H1 (cell line): Measurements from ENCODE around the gene INTS7. TPM values are rescaled to one million over a fixed set of nuclear protein-coding genes. Genes with fewer than 3 reads are reported as not detected.

Source experiments
- CTCF ChIA-PET: fragments of 300-600 bp; sonication (Branson Sonifier 250); formaldehyde crosslinking; loops from one replicate; lab custom pipeline; 2021; ENCODE audit not compliant: partially characterized antibody; lab: Charles Lee
- POLR2A ChIA-PET: fragments of 300-600 bp; sonication (Branson Sonifier 250); formaldehyde crosslinking; loops from one replicate; lab custom pipeline; 2021; ENCODE audit warnings: inconsistent platforms; ENCODE audit not compliant: partially characterized antibody; lab: Charles Lee
- DNase-seq, 2 experiments: peaks; one replicate each; pipeline versions ENCODE4 v3.0.0 to v3.0.0-alpha.2; 2010 to 2022; ENCODE audit warnings: low spot score in 2 of 2, low read depth in 1 of 2, mixed read lengths in 1 of 2
- FAIRE-seq: peaks from 2 replicates; lab custom pipeline; 2011; peaks lifted over from hg19 to GRCh38; lab: Jason Lieb, UNC
- H2AFZ ChIP-seq: 2 replicates; pipeline ENCODE4 v1.8.1; 2012; ENCODE audit warnings: low read length, inconsistent platforms
- H2AK5ac ChIP-seq: 2 replicates; pipeline ENCODE4 v1.6.1; 2013; ENCODE audit warnings: low read depth, low read length
- H2BK120ac ChIP-seq: replicated peaks from 2 replicates; pipeline ENCODE3; 2013; ENCODE audit warnings: low read depth, low read length, inconsistent platforms
- H2BK12ac ChIP-seq: 2 replicates; pipeline ENCODE4 v1.6.1; 2013; ENCODE audit warnings: low read depth, low read length
- H2BK15ac ChIP-seq: 2 replicates; pipeline ENCODE4 v1.6.1; 2013; ENCODE audit warnings: low read length
- H2BK20ac ChIP-seq: 2 replicates; pipeline ENCODE4 v1.6.1; 2013; ENCODE audit warnings: low read length
- H2BK5ac ChIP-seq: 2 replicates; pipeline ENCODE4 v1.6.1; 2013; ENCODE audit warnings: low read depth, low read length
- H3K14ac ChIP-seq: 2 replicates; pipeline ENCODE4 v1.6.1; 2013; ENCODE audit warnings: inconsistent platforms; ENCODE audit not compliant: insufficient read length
- H3K18ac ChIP-seq: 2 replicates; pipeline ENCODE4 v1.6.1; 2013; ENCODE audit warnings: low read length; ENCODE audit errors: extremely low read depth
- H3K23ac ChIP-seq: 2 replicates; pipeline ENCODE4 v1.6.1; 2013; ENCODE audit warnings: inconsistent platforms; ENCODE audit not compliant: insufficient read length
- H3K23me2 ChIP-seq: 2 replicates; pipeline ENCODE4 v1.6.1; 2013; ENCODE audit warnings: low read depth, low read length
- H3K27ac ChIP-seq: 2 replicates; pipeline ENCODE4 v1.6.1; 2011; ENCODE audit warnings: low read depth, low read length, inconsistent platforms
- H3K27me3 ChIP-seq, 4 experiments: replicated peaks in 1 of 4; 1 replicate in 1 of 4; 2 replicates in 3 of 4; pipeline versions ENCODE4 v1.6.1 to v1.8.1; 2011 to 2013; ENCODE audit warnings: low read length in 3 of 4, mild to moderate bottlenecking in 3 of 4, inconsistent platforms in 2 of 4, mixed read lengths in 2 of 4, moderate library complexity in 1 of 4; ENCODE audit not compliant: control insufficient read depth in 3 of 4, insufficient read depth in 3 of 4; ENCODE audit errors: extremely low read depth in 1 of 4
- H3K36me3 ChIP-seq, 4 experiments: 2 replicates each; pipeline versions ENCODE4 v1.6.1 to v1.8.1; 2011 to 2013; ENCODE audit warnings: mild to moderate bottlenecking in 4 of 4, low read length in 3 of 4, moderate library complexity in 2 of 4, control low read depth in 1 of 4, inconsistent platforms in 1 of 4; ENCODE audit not compliant: insufficient read depth in 4 of 4, control insufficient read depth in 2 of 4
- H3K4ac ChIP-seq: replicated peaks from 2 replicates; pipeline ENCODE3; 2013; ENCODE audit warnings: low read length, low read depth, mixed read lengths, inconsistent platforms; ENCODE audit not compliant: insufficient read length
- H3K4me1 ChIP-seq, 4 experiments: replicated peaks in 1 of 4; 1 replicate in 1 of 4; 2 replicates in 3 of 4; pipeline versions ENCODE4 v1.6.1 to v1.8.1; 2011 to 2013; ENCODE audit warnings: low read length in 3 of 4, inconsistent platforms in 2 of 4, mixed read lengths in 1 of 4; ENCODE audit not compliant: insufficient read depth in 4 of 4, control insufficient read depth in 3 of 4
- H3K4me2 ChIP-seq, 2 experiments: 2 replicates each; pipeline versions ENCODE4 v1.6.1 to v1.8.1; 2011 to 2013; ENCODE audit warnings: low read depth in 2 of 2, low read length in 2 of 2, control low read depth in 1 of 2, inconsistent platforms in 1 of 2, mild to moderate bottlenecking in 1 of 2; ENCODE audit not compliant: insufficient read depth in 1 of 2
- H3K4me3 ChIP-seq, 4 experiments: fragments of 200-600, 300-600 bp in 1 of 4; sonication (generic), shearing (Covaris generic), sonication (Bioruptor Twin) in 1 of 4; 2 replicates each; pipeline versions ENCODE4 v1.5.1 to v1.8.1; 2011 to 2016; ENCODE audit warnings: low read length in 4 of 4, low read depth in 3 of 4, control low read depth in 2 of 4, inconsistent platforms in 2 of 4, mild to moderate bottlenecking in 2 of 4, mixed read lengths in 1 of 4, moderate library complexity in 1 of 4; ENCODE audit not compliant: insufficient read depth in 2 of 4; ENCODE audit errors: extremely low read depth in 1 of 4
- H3K56ac ChIP-seq: replicated peaks from 2 replicates; pipeline ENCODE3; 2013; ENCODE audit warnings: low read depth, mild to moderate bottlenecking, mixed read lengths, low read length, inconsistent platforms; ENCODE audit not compliant: insufficient read length
- H3K79me1 ChIP-seq: 2 replicates; pipeline ENCODE4 v1.6.1; 2013; ENCODE audit warnings: low read depth, low read length, control low read depth
- H3K79me2 ChIP-seq, 2 experiments: 2 replicates each; pipeline versions ENCODE4 v1.6.1 to v1.8.1; 2012 to 2013; ENCODE audit warnings: low read length in 2 of 2, mild to moderate bottlenecking in 2 of 2, inconsistent platforms in 1 of 2; ENCODE audit not compliant: insufficient read depth in 2 of 2, control insufficient read depth in 1 of 2
- H3K9ac ChIP-seq, 4 experiments: replicated peaks in 1 of 4; 1 replicate in 1 of 4; 2 replicates in 3 of 4; pipeline versions ENCODE4 v1.6.1 to v1.8.1; 2011 to 2013; ENCODE audit warnings: low read depth in 3 of 4, low read length in 3 of 4, control low read depth in 2 of 4, mild to moderate bottlenecking in 2 of 4, moderate library complexity in 2 of 4, inconsistent platforms in 1 of 4; ENCODE audit errors: extremely low read depth in 1 of 4
- H3K9me3 ChIP-seq, 2 experiments: 2 replicates each; pipeline versions ENCODE4 v1.6.1 to v1.8.1; 2012 to 2013; ENCODE audit warnings: mild to moderate bottlenecking in 2 of 2, moderate library complexity in 2 of 2, control low read depth in 1 of 2, inconsistent platforms in 1 of 2, low read depth in 1 of 2, low read length in 1 of 2, mixed read lengths in 1 of 2; ENCODE audit not compliant: insufficient read depth in 2 of 2
- H4K20me1 ChIP-seq, 2 experiments: replicated peaks in 1 of 2; 2 replicates each; pipeline versions ENCODE3 to v1.8.1; 2011 to 2013; ENCODE audit warnings: inconsistent platforms in 2 of 2, low read length in 2 of 2, mild to moderate bottlenecking in 1 of 2; ENCODE audit not compliant: insufficient read depth in 2 of 2, control insufficient read depth in 1 of 2
- H4K5ac ChIP-seq: 2 replicates; pipeline ENCODE4 v1.6.1; 2013; ENCODE audit warnings: low read length, low read depth, mixed read lengths, inconsistent platforms; ENCODE audit not compliant: insufficient read length
- H4K8ac ChIP-seq: 2 replicates; pipeline ENCODE4 v1.8.0; 2013; ENCODE audit warnings: mild to moderate bottlenecking, moderate library complexity, low read length, inconsistent platforms; ENCODE audit not compliant: insufficient read depth; ENCODE audit errors: extremely low read depth
- H4K91ac ChIP-seq: replicated peaks from 2 replicates; pipeline ENCODE3; 2013; ENCODE audit warnings: low read length, mixed read lengths, inconsistent platforms; ENCODE audit not compliant: insufficient read length
- ATF3 ChIP-seq: IDR thresholded peaks from 2 replicates; pipeline ENCODE4 v1.6.1; 2011; ENCODE audit warnings: low read depth, mild to moderate bottlenecking, low read length; ENCODE audit not compliant: insufficient read depth
- polyA plus RNA-seq, 7 experiments: library from polyadenylated mRNA; depleted of rRNA in 3 of 7; stranded (reverse) in 5 of 7; unstranded in 2 of 7; fragments of >200 nt in 5 of 7; fragments of 200-250 nt in 2 of 7; gene quantifications; 1 replicate in 5 of 7; 2 replicates in 1 of 7; 4 replicates in 1 of 7; pipeline versions ENCODE4 v1.2.1 to v1.2.3, GENCODE V29; 2011 to 2013; ENCODE audit warnings: missing spikeins in 2 of 7, mixed read lengths in 2 of 7
- total RNA-seq: library from RNA; stranded (reverse); fragmentation: NEBNext Ultra II Directional; extraction: Animal tissue kit (Norgen Biotek cat#: 25700); gene quantifications from 2 replicates; pipeline ENCODE4 v1.2.1, GENCODE V29; 2021

INTS7 gene
- total and polyA plus RNA-seq, 2 of the 8 experiments (the other 6 are each of a cell fraction or from before 2014, with no cell fraction given), result 15.2 to 22.4 TPM

DNA sequence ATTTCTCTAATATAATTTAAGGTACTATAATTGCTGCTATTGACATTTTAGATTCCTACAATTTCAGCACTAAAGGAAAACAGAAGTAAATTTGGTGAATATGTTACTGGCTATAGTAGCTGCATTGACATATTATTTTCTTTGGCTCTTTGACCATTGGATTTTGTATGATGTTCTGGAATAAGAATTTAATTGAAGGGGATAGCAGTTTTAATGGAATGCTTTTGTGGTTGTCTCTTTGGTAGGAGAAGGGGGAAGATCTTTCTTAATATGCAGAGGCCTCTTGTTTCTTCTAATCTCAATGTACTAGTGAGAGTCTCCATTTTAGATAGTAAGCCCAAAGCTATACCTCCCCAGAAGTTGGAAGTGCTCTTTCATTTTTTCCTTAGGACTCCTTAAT lies 7.1 kb upstream of the INTS7 start:
- no peak overlapping the region for H3K56ac ChIP-seq
- H4K8ac ChIP-seq, result no peak overlapping the region
- DNase-seq, result no peak
- no peaks in the 10 kb centered on the region for H3K9me3 ChIP-seq
- no peak overlapping the region for H3K4me2 ChIP-seq
- ChIA-PET POLR2A (no interaction called here), CTCF (interaction anchor here (0.7 kb wide), 1 partner anchor 233 kb away, joined by 3 read pairs; no protein-coding TSS in a partner anchor)
- peaks cover 0 to 3% (median 0%) of the 10 kb centered on the region in 4 experiments; a peak in 1 of 7 replicates for H3K4me1 ChIP-seq
- no peak overlapping the region for H4K5ac ChIP-seq
- no peak overlapping the region for H2BK5ac ChIP-seq
- peaks cover 2 to 61% (median 21%) of the 10 kb centered on the region in 4 experiments; a peak in 7 of 8 replicates for H3K36me3 ChIP-seq
- H2AFZ ChIP-seq, result no peak overlapping the region
- H3K9ac ChIP-seq, result no peak overlapping the region
- no peak for FAIRE-seq
- no peak overlapping the region for H3K27ac ChIP-seq
- no peaks in the 10 kb centered on the region for H3K23me2 ChIP-seq
- H4K91ac ChIP-seq, result no peak overlapping the region
- no peaks in the 10 kb centered on the region for H3K27me3 ChIP-seq
- H2AK5ac ChIP-seq, result no peak overlapping the region
- no peak overlapping the region for H3K18ac ChIP-seq
- no peak overlapping the region for H3K23ac ChIP-seq
- no peak overlapping the region for H3K14ac ChIP-seq
- H3K79me2 ChIP-seq, result peaks cover 10 to 76% of the 10 kb centered on the region in 2 experiments; a peak in 3 of 4 replicates
- H3K4ac ChIP-seq, result no peak overlapping the region
- no peak overlapping the region for H2BK15ac ChIP-seq
- H2BK20ac ChIP-seq, result no peak overlapping the region
- no peak overlapping the region for H3K4me3 ChIP-seq
- H4K20me1 ChIP-seq, result peaks cover 5 to 17% of the 10 kb centered on the region in 2 experiments
- no peak overlapping the region for H2BK120ac ChIP-seq
- peaks cover 3% of the 10 kb centered on the region for H3K79me1 ChIP-seq
- H2BK12ac ChIP-seq, result no peak overlapping the region
- no peak for TF ChIP-seq ATF3
